ENCODE results near the gene RIPPLY3. TPM values are rescaled to one million over a fixed set of nuclear protein-coding genes. Genes with fewer than 3 reads are reported as not detected.
A peak's percentile ranks its signal among the peaks of the same experiment; 100 is the strongest.
"Not testable (repeated sequence)": the region's sequence is repeated elsewhere in the genome, so short reads cannot be mapped to it uniquely, and the experiment has no call there.

RIPPLY3 gene
- total RNA-seq, 2 donors from 2014 or later, result 0.11 TPM; not detected in 1

- DNase-seq (no peak), ATAC-seq (peak; percentile 24)
- intact Hi-C loops (cut with DNase I, micrococcal nuclease), result no loop called here
Observed at GRCh38 chr21:36976882-36977651, 29.4 kb upstream of the RIPPLY3 start.

- intact Hi-C loops (cut with DNase I, micrococcal nuclease), result loop anchor here in 1 of 2 donors (10.0 kb wide), 1 partner anchor 94 kb away; the partner anchor contains the start of genes PIGP and TTC3
- DNase-seq, result peak in 1 of 2 donors; percentile 51
- ATAC-seq, result peak; percentile 91
Observed at GRCh38 chr21:36980280-36981048, 26.0 kb upstream of the RIPPLY3 start.

- ATAC-seq (no peak), DNase-seq (no peak)
- intact Hi-C loops (cut with DNase I, micrococcal nuclease), result loop anchor here in 1 of 2 donors (10.0 kb wide), 1 partner anchor 94 kb away; the partner anchor contains the start of genes PIGP and TTC3
Observed at GRCh38 chr21:36981049-36981391, 25.5 kb upstream of the RIPPLY3 start.

- intact Hi-C loops (cut with DNase I, micrococcal nuclease), result loop anchor here in 1 of 2 donors (10.0 kb wide), 1 partner anchor 93 kb away; the partner anchor contains the start of genes PIGP and TTC3
- DNase-seq, result no peak
- no peak for ATAC-seq
Observed at GRCh38 chr21:36981977-36982700, 24.4 kb upstream of the RIPPLY3 start.

- DNase-seq (no peak), ATAC-seq (no peak)
- intact Hi-C loops (cut with DNase I, micrococcal nuclease), result loop anchor here in 1 of 2 donors (10.0 kb wide), 1 partner anchor 89 kb away; the partner anchor contains the start of genes PIGP and TTC3
Observed at GRCh38 chr21:36985751-36986594, 20.5 kb upstream of the RIPPLY3 start.

GRCh38 chr21:36987845-36988244, 18.7 kb upstream of the RIPPLY3 start:
- no peak for ATAC-seq
- no peak for DNase-seq
- intact Hi-C loops (cut with DNase I, micrococcal nuclease), result loop anchor here in 1 of 2 donors (10.0 kb wide), 1 partner anchor 87 kb away; the partner anchor contains the start of genes PIGP and TTC3

- DNase-seq (no peak), ATAC-seq (no peak)
- intact Hi-C loops (cut with DNase I, micrococcal nuclease), result loop anchor here in 1 of 2 donors (10.0 kb wide), 1 partner anchor 86 kb away; the partner anchor contains the start of genes PIGP and TTC3
Observed at GRCh38 chr21:36988536-36988935, 18.0 kb upstream of the RIPPLY3 start.

GRCh38 chr21:36989199-36989698, 17.3 kb upstream of the RIPPLY3 start:
- not testable (repeated sequence) for ATAC-seq
- intact Hi-C loops (cut with DNase I, micrococcal nuclease), result loop anchor here in 1 of 2 donors (10.0 kb wide), 1 partner anchor 86 kb away; the partner anchor contains the start of genes PIGP and TTC3

GRCh38 chr21:36989699-36990507, 16.6 kb upstream of the RIPPLY3 start:
- ATAC-seq, result peak; percentile 96
- intact Hi-C loops (cut with DNase I, micrococcal nuclease), result loop anchor here in 1 of 2 donors (10.0 kb wide), 1 partner anchor 85 kb away; the partner anchor contains the start of genes PIGP and TTC3
- peak; percentile 93 to 94 for DNase-seq

More at GRCh38 chr21:36989199-36989698, 17.3 kb upstream of the RIPPLY3 start:
- not testable (repeated sequence) for DNase-seq

GRCh38 chr21:36990508-36991205, 15.8 kb upstream of the RIPPLY3 start:
- DNase-seq (no peak), ATAC-seq (no peak)
- intact Hi-C loops (cut with DNase I, micrococcal nuclease), result no loop called here

GRCh38 chr21:36992671-36993070, 13.8 kb upstream of the RIPPLY3 start:
- ATAC-seq (no peak), DNase-seq (no peak)
- intact Hi-C loops (cut with DNase I, micrococcal nuclease), result no loop called here

- intact Hi-C loops (cut with DNase I, micrococcal nuclease), result no loop called here
- no peak for DNase-seq
- ATAC-seq, result no peak
Observed at GRCh38 chr21:36994501-36995158, 11.9 kb upstream of the RIPPLY3 start.

GRCh38 chr21:36995285-36995684, 11.2 kb upstream of the RIPPLY3 start:
- intact Hi-C loops (cut with DNase I, micrococcal nuclease); DNase-seq; ATAC-seq: not testable (repeated sequence)

- ATAC-seq, result no peak
- intact Hi-C loops (cut with DNase I, micrococcal nuclease), result no loop called here
- no peak for DNase-seq
Observed at GRCh38 chr21:36999131-36999898, 7.2 kb upstream of the RIPPLY3 start.

- intact Hi-C loops (cut with DNase I, micrococcal nuclease), result no loop called here
- ATAC-seq (no peak), DNase-seq (no peak)
Observed at GRCh38 chr21:37000381-37000780, 6.1 kb upstream of the RIPPLY3 start.
